RWPE2 (cell line): ENCODE data around the gene KRTDAP.

Experiments
- ATAC-seq: fragments of 200-7000 bp; cut with Tn5 transposase; 3 replicates; pipeline ENCODE4 v1.9.1; 2021; ENCODE audit warnings: low read depth
- DNase-seq: peaks from one replicate; pipeline ENCODE4 v3.0.0-alpha.2; 2020; ENCODE audit warnings: low spot score
- H3K27ac ChIP-seq: fragments of 450-650 bp; 2 replicates; pipeline ENCODE4 v1.5.1; 2017; ENCODE audit warnings: mild to moderate bottlenecking; ENCODE audit not compliant: poor library complexity, severe bottlenecking
- H3K27me3 ChIP-seq: fragments of 250-450 bp; sonication (Bioruptor Pico); 2 replicates; pipeline ENCODE4 v1.5.1; 2021; ENCODE audit warnings: mild to moderate bottlenecking, moderate library complexity; ENCODE audit not compliant: insufficient read depth, poor library complexity, severe bottlenecking
- H3K36me3 ChIP-seq: fragments of 250-450 bp; sonication (Bioruptor Pico); 2 replicates; pipeline ENCODE4 v1.5.1; 2020; ENCODE audit warnings: low read depth, mild to moderate bottlenecking, moderate library complexity
- H3K4me1 ChIP-seq: fragments of 250-450 bp; sonication (Bioruptor Pico); 2 replicates; pipeline ENCODE4 v1.5.1; 2021; ENCODE audit warnings: mild to moderate bottlenecking, moderate library complexity; ENCODE audit not compliant: insufficient read depth, poor library complexity, severe bottlenecking
- H3K4me3 ChIP-seq: fragments of 250-450 bp; sonication (Bioruptor Pico); 2 replicates; pipeline ENCODE4 v1.5.1; 2021; ENCODE audit warnings: mild to moderate bottlenecking, moderate library complexity; ENCODE audit not compliant: severe bottlenecking
- H3K9me3 ChIP-seq: fragments of 250-450 bp; sonication (Bioruptor Pico); 2 replicates; pipeline ENCODE4 v1.5.1; 2021; ENCODE audit warnings: mild to moderate bottlenecking, moderate library complexity; ENCODE audit not compliant: severe bottlenecking
- CTCF ChIP-seq: fragments of 450-650 bp; IDR thresholded peaks from one replicate; pipeline ENCODE4 v1.5.1; 2017; ENCODE audit warnings: mild to moderate bottlenecking, moderate library complexity; ENCODE audit not compliant: poor library complexity, severe bottlenecking

Gene KRTDAP

DNA sequence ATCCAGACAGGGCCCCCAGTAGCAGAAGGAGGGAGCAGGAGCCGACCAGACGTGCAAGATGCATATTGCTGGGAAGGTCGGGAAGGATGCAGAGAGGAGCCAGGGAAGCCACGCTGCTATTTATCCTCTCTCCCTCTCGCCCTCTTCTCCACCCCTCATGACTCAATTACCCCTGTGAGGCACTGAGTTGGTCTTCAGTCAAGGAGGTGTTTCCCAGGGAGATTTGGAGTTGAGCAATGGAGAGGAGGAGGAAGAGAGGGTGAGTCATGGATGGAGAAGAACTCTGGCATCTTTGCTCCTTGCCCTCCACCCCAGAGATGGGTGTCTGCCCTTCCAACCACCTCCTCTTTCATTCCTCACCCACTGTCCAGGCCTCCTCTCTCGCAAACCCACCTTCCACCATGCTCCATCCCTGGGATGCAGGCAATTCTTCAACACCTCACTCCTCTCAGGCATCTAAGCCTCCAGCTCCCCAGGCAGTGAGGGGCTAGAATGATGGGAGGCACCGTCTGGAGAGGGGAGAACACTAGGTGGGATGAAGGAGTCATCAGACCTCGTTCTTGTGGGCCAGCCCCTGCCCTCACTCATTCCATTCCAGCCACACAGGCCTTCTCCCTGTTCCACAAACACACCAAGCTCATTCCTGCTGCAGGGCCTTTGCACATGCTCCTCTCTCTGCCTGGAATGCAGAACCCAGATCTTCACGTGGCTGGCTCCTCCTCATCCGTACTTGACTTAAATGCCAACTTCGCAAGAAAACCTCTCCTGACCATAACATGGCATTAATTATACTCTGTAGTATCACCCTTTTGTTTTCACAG, 38.2 kb upstream of the KRTDAP start, which contains the start of gene SBSN:
Gene SBSN (minus strand): TSS at position 94 of the 821 bp plus-strand sequence. CDS start 30 bp downstream, at position 64.
- H3K4me3 ChIP-seq: no peak within 1 kb of the TSS
- H3K9me3 ChIP-seq: no peaks in the 10 kb centered on the region
- H3K36me3 ChIP-seq: no peaks in the 10 kb centered on the region
- H3K27me3 ChIP-seq: peaks cover 17% of the 10 kb centered on the region
- DNase-seq: no peak
- no peaks in the 10 kb centered on the region for H3K4me1 ChIP-seq
- no peak for TF ChIP-seq CTCF
- ATAC-seq: peak; percentile 69
- H3K27ac ChIP-seq: no peak within 1 kb of the TSS

GRCh38 chr19:35525873-35526272, 35.6 kb upstream of the KRTDAP start:
- Histone ChIP-seq H3K4me1 (no peaks in the 10 kb centered on the region), H3K9me3 (no peaks in the 10 kb centered on the region), H3K4me3 (no peak overlapping the region), H3K27me3 (peaks cover under 1% of the 10 kb centered on the region), H3K27ac (no peak overlapping the region), H3K36me3 (no peaks in the 10 kb centered on the region)
- DNase-seq (no peak), ATAC-seq (no peak)
- no peak for TF ChIP-seq CTCF

DNA sequence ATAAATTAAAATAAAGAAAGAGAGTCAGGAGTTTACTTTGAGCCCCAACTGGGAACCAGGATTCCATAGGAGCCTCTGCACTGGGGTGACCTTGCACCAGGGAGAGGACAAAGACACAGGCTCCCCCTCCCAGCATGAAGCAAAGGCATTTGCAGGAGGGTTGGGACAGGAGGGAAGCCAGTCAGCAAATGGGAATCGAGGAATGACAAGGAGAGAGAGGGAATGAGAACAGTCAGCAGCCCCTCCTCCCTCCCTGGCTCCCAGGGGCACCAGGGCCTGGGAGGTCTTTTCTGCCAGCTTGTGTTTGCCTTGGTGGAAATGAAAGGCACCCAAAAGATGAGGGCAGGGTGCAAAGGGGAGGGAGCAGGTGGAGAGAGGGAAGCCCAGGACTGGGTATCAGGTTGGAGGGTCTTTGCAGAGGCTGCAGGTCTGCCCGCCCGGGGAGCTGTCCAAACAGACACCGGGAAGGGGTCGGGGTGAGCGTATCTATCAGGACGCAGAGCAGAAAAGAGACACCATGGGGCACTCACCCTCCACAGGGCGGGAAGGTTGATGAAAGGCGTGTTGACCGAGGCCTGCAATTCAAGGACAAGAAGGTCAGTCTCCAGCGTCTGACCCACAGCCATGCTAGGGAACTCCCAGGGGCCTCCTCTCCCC, 34.0 kb upstream of the KRTDAP start:
- no peak for DNase-seq
- no peak for TF ChIP-seq CTCF
- H3K9me3 ChIP-seq: no peaks in the 10 kb centered on the region
- no peak overlapping the region for H3K4me3 ChIP-seq
- H3K4me1 ChIP-seq: no peaks in the 10 kb centered on the region
- no peaks in the 10 kb centered on the region for H3K27me3 ChIP-seq
- no peaks in the 10 kb centered on the region for H3K36me3 ChIP-seq
- ATAC-seq: no peak
- no peak overlapping the region for H3K27ac ChIP-seq

DNA sequence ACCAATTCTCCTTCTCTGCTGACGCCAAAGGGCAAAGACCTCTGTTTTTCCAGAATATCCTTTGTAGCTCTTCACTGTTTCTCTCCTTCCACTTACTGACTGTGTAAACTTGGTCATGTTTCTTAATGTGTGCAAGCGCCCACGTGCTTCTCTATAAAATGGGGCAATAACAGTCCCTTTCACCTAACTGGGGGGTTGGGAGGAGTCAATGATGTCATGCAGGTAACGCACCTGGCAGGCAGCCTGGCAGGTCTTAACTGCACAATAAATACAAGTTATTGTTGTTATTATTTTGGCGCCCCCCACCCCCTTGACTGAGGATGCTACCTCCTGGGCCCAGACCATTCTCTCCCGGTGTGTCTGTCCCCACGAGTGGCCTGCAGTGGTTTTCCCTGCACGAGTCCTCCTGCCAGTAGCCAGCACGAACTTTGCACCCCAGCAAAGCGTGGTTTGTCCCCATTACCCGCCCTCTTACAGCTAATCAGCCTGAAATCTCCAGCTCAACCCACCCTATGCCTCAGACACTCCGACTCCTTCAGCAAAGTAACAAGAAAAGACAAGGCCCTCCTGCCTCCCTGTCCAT, 32.6 kb upstream of the KRTDAP start:
- no peak for ATAC-seq
- no peak for DNase-seq
- Histone ChIP-seq H3K4me1 (peaks cover 7% of the 10 kb centered on the region), H3K4me3 (no peak overlapping the region), H3K27ac (no peak overlapping the region), H3K9me3 (no peaks in the 10 kb centered on the region), H3K27me3 (no peaks in the 10 kb centered on the region), H3K36me3 (no peaks in the 10 kb centered on the region)
- no peak for TF ChIP-seq CTCF
